Upper lobe of left lung (tissue), 4 donors: Measurements from ENCODE around the gene TESPA1.

Source experiments
- EP300 ChIP-seq, 4 donors: sonication (generic); formaldehyde crosslinking; IDR thresholded peaks; one replicate each; pipeline ENCODE4 v1.5.1; 2017; ENCODE audit warnings: antibody characterized with exemption in 4 of 4, control low read depth in 2 of 4
- POLR2A ChIP-seq, 4 donors: fragments of 450-650 bp; IDR thresholded peaks; one replicate each; pipeline ENCODE4 v1.5.1; 2016 to 2017; ENCODE audit warnings: antibody characterized with exemption in 4 of 4, mild to moderate bottlenecking in 2 of 4
- POLR2AphosphoS5 ChIP-seq, 2 donors: sonication (generic); formaldehyde crosslinking; IDR thresholded peaks; one replicate each; pipeline ENCODE4 v1.5.1; 2017; ENCODE audit warnings: antibody characterized with exemption in 2 of 2
- TF ChIP-seq, protein P1 (sequence below), 6 experiments: fragments of 450-650 bp in 4 of 6; fragments of 200-600 bp in 2 of 6; sonication (generic) in 2 of 6; IDR thresholded peaks; one replicate each; pipeline ENCODE4 v1.5.1; 2016 to 2019; ENCODE audit warnings: antibody characterized with exemption in 6 of 6

DNA sequence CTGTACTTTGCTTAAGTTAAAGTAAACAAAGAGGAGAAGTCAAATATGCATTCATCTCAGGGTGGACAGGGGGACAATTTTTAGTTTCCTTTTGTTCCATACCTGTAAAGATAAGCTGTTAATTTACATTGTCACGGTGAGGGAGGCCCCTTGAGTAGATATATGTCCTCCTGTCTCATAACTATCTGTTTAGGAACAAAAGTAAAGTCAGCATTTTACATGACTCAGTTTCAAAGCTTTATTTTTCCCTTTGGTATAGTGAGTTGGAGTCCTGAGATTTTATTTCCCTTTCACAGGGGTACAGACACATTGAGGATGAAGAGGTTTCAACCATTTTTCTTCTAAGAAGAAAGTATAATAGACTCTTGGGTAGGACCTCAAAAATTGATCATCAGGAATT is 50.1 kb downstream of the TESPA1 start:
- TF ChIP-seq, protein P1, sequence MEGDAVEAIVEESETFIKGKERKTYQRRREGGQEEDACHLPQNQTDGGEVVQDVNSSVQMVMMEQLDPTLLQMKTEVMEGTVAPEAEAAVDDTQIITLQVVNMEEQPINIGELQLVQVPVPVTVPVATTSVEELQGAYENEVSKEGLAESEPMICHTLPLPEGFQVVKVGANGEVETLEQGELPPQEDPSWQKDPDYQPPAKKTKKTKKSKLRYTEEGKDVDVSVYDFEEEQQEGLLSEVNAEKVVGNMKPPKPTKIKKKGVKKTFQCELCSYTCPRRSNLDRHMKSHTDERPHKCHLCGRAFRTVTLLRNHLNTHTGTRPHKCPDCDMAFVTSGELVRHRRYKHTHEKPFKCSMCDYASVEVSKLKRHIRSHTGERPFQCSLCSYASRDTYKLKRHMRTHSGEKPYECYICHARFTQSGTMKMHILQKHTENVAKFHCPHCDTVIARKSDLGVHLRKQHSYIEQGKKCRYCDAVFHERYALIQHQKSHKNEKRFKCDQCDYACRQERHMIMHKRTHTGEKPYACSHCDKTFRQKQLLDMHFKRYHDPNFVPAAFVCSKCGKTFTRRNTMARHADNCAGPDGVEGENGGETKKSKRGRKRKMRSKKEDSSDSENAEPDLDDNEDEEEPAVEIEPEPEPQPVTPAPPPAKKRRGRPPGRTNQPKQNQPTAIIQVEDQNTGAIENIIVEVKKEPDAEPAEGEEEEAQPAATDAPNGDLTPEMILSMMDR (IDR thresholded peaks at IDR 0.05), result no peak
- no peak for TF ChIP-seq POLR2AphosphoS5 (IDR thresholded peaks at IDR 0.05)
- TF ChIP-seq EP300 (IDR thresholded peaks at IDR 0.05), result no peak
- TF ChIP-seq POLR2A (IDR thresholded peaks at IDR 0.05), result no peak
